IgD-negative memory B cell (primary cell): ENCODE results near the gene FMO2. TPM values are rescaled to one million over a fixed set of nuclear protein-coding genes. Genes with fewer than 3 reads are reported as not detected.

Experiments used
- H3K27ac Mint-ChIP-seq, 3 donors: one replicate each; pipeline ENCODE4 v1.8.0; 2020 to 2022; ENCODE audit warnings: mild to moderate bottlenecking in 3 of 3, mixed read lengths in 3 of 3, moderate library complexity in 1 of 3
- H3K27me3 Mint-ChIP-seq: one replicate; pipeline ENCODE4 v1.8.0; 2021; ENCODE audit warnings: mixed read lengths
- H3K36me3 Mint-ChIP-seq: one replicate; pipeline ENCODE4 v1.8.0; 2020; ENCODE audit warnings: mild to moderate bottlenecking, mixed read lengths
- H3K4me1 Mint-ChIP-seq, 3 donors: one replicate each; pipeline ENCODE4 v1.8.0; 2020 to 2022; ENCODE audit warnings: mixed read lengths in 3 of 3, mild to moderate bottlenecking in 1 of 3
- H3K4me3 Mint-ChIP-seq, 4 donors: one replicate each; pipeline ENCODE4 v1.8.0; 2020 to 2022; ENCODE audit warnings: mild to moderate bottlenecking in 4 of 4, mixed read lengths in 4 of 4, moderate library complexity in 3 of 4
- H3K9me3 Mint-ChIP-seq, 3 donors: one replicate each; pipeline ENCODE4 v1.8.0; 2020 to 2021; ENCODE audit warnings: mixed read lengths in 3 of 3, mild to moderate bottlenecking in 1 of 3
- polyA plus RNA-seq: library from polyadenylated mRNA; unstranded; fragments of 300-500 nt; fragmentation: Illumina TruSeq; gene quantifications from one replicate; pipeline ENCODE4 v1.2.3, GENCODE V29; 2021

FMO2 gene
- polyA plus RNA-seq, result not detected

GRCh38 chr1:171185091-171185490 lies at the start of gene FMO2:
TSS of gene FMO2 (plus strand) at chr1:171185300. CDS start at chr1:171185714, 414 bp downstream.
- H3K36me3 Mint-ChIP-seq, result no peaks in the 10 kb centered on the region
- peaks cover 0 to 2% (median 0%) of the 10 kb centered on the region in 3 donors for H3K4me1 Mint-ChIP-seq
- H3K27ac Mint-ChIP-seq, result no peak within 1 kb of the TSS
- no peak within 1 kb of the TSS for H3K4me3 Mint-ChIP-seq
- peaks cover 7% of the 10 kb centered on the region for H3K27me3 Mint-ChIP-seq
- H3K9me3 Mint-ChIP-seq, result no peaks in the 10 kb centered on the region

GRCh38 chr1:171137580-171137979 lies 47.5 kb upstream of the FMO2 start:
- Mint-ChIP-seq H3K27ac (no peak overlapping the region), H3K9me3 (peaks cover 0 to 5% (median 0%) of the 10 kb centered on the region in 3 donors)

GRCh38 chr1:171138980-171139379 lies 46.1 kb upstream of the FMO2 start:
- Mint-ChIP-seq H3K36me3 (no peaks in the 10 kb centered on the region), H3K9me3 (no peaks in the 10 kb centered on the region), H3K27ac (no peak overlapping the region), H3K27me3 (peaks cover 6% of the 10 kb centered on the region), H3K4me3 (no peak overlapping the region), H3K4me1 (no peaks in the 10 kb centered on the region)

More at GRCh38 chr1:171137580-171137979, 47.5 kb upstream of the FMO2 start:
- Mint-ChIP-seq H3K27me3 (peaks cover 6% of the 10 kb centered on the region), H3K4me1 (no peaks in the 10 kb centered on the region), H3K4me3 (no peak overlapping the region), H3K36me3 (no peaks in the 10 kb centered on the region)

GRCh38 chr1:171139890-171140289 lies 45.2 kb upstream of the FMO2 start:
- H3K36me3 Mint-ChIP-seq, result no peaks in the 10 kb centered on the region
- peaks cover 6% of the 10 kb centered on the region for H3K27me3 Mint-ChIP-seq
- no peaks in the 10 kb centered on the region for H3K4me1 Mint-ChIP-seq
- no peak overlapping the region for H3K4me3 Mint-ChIP-seq
- no peak overlapping the region for H3K27ac Mint-ChIP-seq
- peaks cover 0 to under 1% (median 0%) of the 10 kb centered on the region in 3 donors for H3K9me3 Mint-ChIP-seq

- no peaks in the 10 kb centered on the region for H3K36me3 Mint-ChIP-seq
- H3K4me3 Mint-ChIP-seq, result no peak overlapping the region
- peaks cover 0 to 2% (median 0%) of the 10 kb centered on the region in 3 donors for H3K9me3 Mint-ChIP-seq
- no peak overlapping the region for H3K27ac Mint-ChIP-seq
- peaks cover 6% of the 10 kb centered on the region for H3K27me3 Mint-ChIP-seq
- no peaks in the 10 kb centered on the region for H3K4me1 Mint-ChIP-seq
Measured at GRCh38 chr1:171140401-171140800, 44.7 kb upstream of the FMO2 start.

GRCh38 chr1:171140956-171141687 lies 44.0 kb upstream of the FMO2 start:
- Mint-ChIP-seq H3K27me3 (peaks cover 6% of the 10 kb centered on the region), H3K27ac (no peak overlapping the region), H3K4me1 (no peaks in the 10 kb centered on the region), H3K9me3 (peaks cover 0 to 2% (median 0%) of the 10 kb centered on the region in 3 donors), H3K4me3 (no peak overlapping the region), H3K36me3 (no peaks in the 10 kb centered on the region)

- Mint-ChIP-seq H3K9me3 (peaks cover 0 to 2% (median 0%) of the 10 kb centered on the region in 3 donors), H3K27ac (no peak overlapping the region), H3K4me1 (no peaks in the 10 kb centered on the region), H3K4me3 (no peak overlapping the region), H3K27me3 (peaks cover 6% of the 10 kb centered on the region), H3K36me3 (no peaks in the 10 kb centered on the region)
Measured at GRCh38 chr1:171141688-171142415, 43.2 kb upstream of the FMO2 start.

- H3K4me1 Mint-ChIP-seq, result no peaks in the 10 kb centered on the region
- no peaks in the 10 kb centered on the region for H3K36me3 Mint-ChIP-seq
- no peak overlapping the region for H3K4me3 Mint-ChIP-seq
- H3K27ac Mint-ChIP-seq, result no peak overlapping the region
- peaks cover 7% of the 10 kb centered on the region for H3K27me3 Mint-ChIP-seq
- peaks cover 0 to 2% (median 0%) of the 10 kb centered on the region in 3 donors for H3K9me3 Mint-ChIP-seq
Measured at GRCh38 chr1:171142416-171143385, 42.4 kb upstream of the FMO2 start.

GRCh38 chr1:171150156-171150555 lies 34.9 kb upstream of the FMO2 start:
- H3K9me3 Mint-ChIP-seq, result no peaks in the 10 kb centered on the region
- no peaks in the 10 kb centered on the region for H3K4me1 Mint-ChIP-seq
- H3K4me3 Mint-ChIP-seq, result no peak overlapping the region
- H3K36me3 Mint-ChIP-seq, result no peaks in the 10 kb centered on the region
- H3K27me3 Mint-ChIP-seq, result peaks cover 1% of the 10 kb centered on the region
- H3K27ac Mint-ChIP-seq, result no peak overlapping the region

- H3K4me3 Mint-ChIP-seq, result no peak overlapping the region
- H3K27ac Mint-ChIP-seq, result no peak overlapping the region
- H3K9me3 Mint-ChIP-seq, result no peaks in the 10 kb centered on the region
- no peaks in the 10 kb centered on the region for H3K27me3 Mint-ChIP-seq
- H3K36me3 Mint-ChIP-seq, result no peaks in the 10 kb centered on the region
- no peaks in the 10 kb centered on the region for H3K4me1 Mint-ChIP-seq
Measured at GRCh38 chr1:171152549-171152948, 32.6 kb upstream of the FMO2 start.

GRCh38 chr1:171155484-171155883 lies 29.6 kb upstream of the FMO2 start:
- no peaks in the 10 kb centered on the region for H3K27me3 Mint-ChIP-seq
- H3K4me3 Mint-ChIP-seq, result no peak overlapping the region
- no peak overlapping the region for H3K27ac Mint-ChIP-seq
- H3K36me3 Mint-ChIP-seq, result no peaks in the 10 kb centered on the region
- no peaks in the 10 kb centered on the region for H3K4me1 Mint-ChIP-seq
- no peaks in the 10 kb centered on the region for H3K9me3 Mint-ChIP-seq

- H3K4me1 Mint-ChIP-seq, result no peaks in the 10 kb centered on the region
- no peaks in the 10 kb centered on the region for H3K27me3 Mint-ChIP-seq
- H3K4me3 Mint-ChIP-seq, result no peak overlapping the region
- no peaks in the 10 kb centered on the region for H3K36me3 Mint-ChIP-seq
- H3K9me3 Mint-ChIP-seq, result no peaks in the 10 kb centered on the region
- H3K27ac Mint-ChIP-seq, result peak overlapping the region in 1 of 3 donors; percentile 6
Measured at GRCh38 chr1:171158096-171158495, 27.0 kb upstream of the FMO2 start.

- H3K4me1 Mint-ChIP-seq, result no peaks in the 10 kb centered on the region
- H3K27me3 Mint-ChIP-seq, result no peaks in the 10 kb centered on the region
- H3K36me3 Mint-ChIP-seq, result no peaks in the 10 kb centered on the region
- H3K27ac Mint-ChIP-seq, result peak overlapping the region in 1 of 3 donors; percentile 6
- H3K4me3 Mint-ChIP-seq, result no peak overlapping the region
- H3K9me3 Mint-ChIP-seq, result no peaks in the 10 kb centered on the region
Measured at GRCh38 chr1:171158551-171158950, 26.5 kb upstream of the FMO2 start.

- no peak overlapping the region for H3K27ac Mint-ChIP-seq
- H3K4me1 Mint-ChIP-seq, result no peaks in the 10 kb centered on the region
- no peak overlapping the region for H3K4me3 Mint-ChIP-seq
- no peaks in the 10 kb centered on the region for H3K36me3 Mint-ChIP-seq
- no peaks in the 10 kb centered on the region for H3K9me3 Mint-ChIP-seq
- no peaks in the 10 kb centered on the region for H3K27me3 Mint-ChIP-seq
Measured at GRCh38 chr1:171159148-171159547, 26.0 kb upstream of the FMO2 start.

- H3K4me3 Mint-ChIP-seq, result no peak overlapping the region
- no peaks in the 10 kb centered on the region for H3K9me3 Mint-ChIP-seq
- H3K4me1 Mint-ChIP-seq, result no peaks in the 10 kb centered on the region
- no peaks in the 10 kb centered on the region for H3K36me3 Mint-ChIP-seq
- H3K27me3 Mint-ChIP-seq, result no peaks in the 10 kb centered on the region
- H3K27ac Mint-ChIP-seq, result no peak overlapping the region
Measured at GRCh38 chr1:171160211-171160610, 24.9 kb upstream of the FMO2 start.
